ENCODE results near the gene ASB18.

DNA sequence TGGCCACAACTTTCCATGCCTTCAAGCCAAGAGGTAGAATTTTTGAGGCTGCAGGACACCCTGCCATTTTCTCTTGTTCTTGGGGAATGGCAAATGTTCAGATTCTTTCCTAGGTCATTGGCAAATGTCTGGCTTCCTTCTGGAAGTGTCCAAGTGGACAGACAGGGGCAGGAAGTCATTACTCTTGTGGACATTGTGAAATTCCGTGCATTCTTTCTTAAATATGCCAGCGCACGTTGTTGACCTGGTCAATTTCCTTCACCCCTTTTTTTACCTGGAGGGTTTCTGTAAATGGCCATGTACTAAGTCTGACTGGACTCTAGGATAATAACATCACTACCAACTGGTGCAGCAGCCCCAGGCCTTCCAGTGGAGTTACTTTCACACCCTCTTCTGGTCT, 13.9 kb downstream of the ASB18 start:
- TF ChIP-seq EP300 (IDR thresholded peaks at IDR 0.05; ENCODE audit: borderline replicate concordance) (0 out of 2 replicates have a peak, but pooled peaks have one; percentile 31), RAD21 (IDR thresholded peaks at IDR 0.05; ENCODE audit: low read depth) (no peak), CEBPB (IDR thresholded peaks at IDR 0.05) (0 out of 2 replicates have a peak, but pooled peaks have one; percentile 48)

Measured in Ishikawa (cell line).